Measurements from ENCODE around the gene LSP1. TPM values are rescaled to one million over a fixed set of nuclear protein-coding genes. Genes with fewer than 3 reads are reported as not detected.

The LSP1 gene
- total and polyA plus RNA-seq, 10 donors: 136 to 422 (median 335) TPM

- Histone ChIP-seq H3K4me1 (peaks cover 0 to 15% (median 1%) of the 10 kb centered on the region in 6 donors), H3K36me3 (no peaks in the 10 kb centered on the region), H3K9me3 (no peaks in the 10 kb centered on the region), H3K4me3 (peak overlapping the region in 3 of 8 donors; percentile 12 to 43 (median 15)), H3K27me3 (replicated peaks in 1 of 7) (peaks cover 0 to 5% (median 0%) of the 10 kb centered on the region in 7 donors), H3K27ac (no peak overlapping the region)
- intact Hi-C loops (cut with DNase I; ENCODE audit: low total_unique reads): no loop called here
- 35 to 57% (median 41%) methylated on average over 12 of the region's 12 CpGs for WGBS, 5 donors
- no peak for TF ChIP-seq POLR2A (IDR thresholded peaks at IDR 0.05)
- TF ChIP-seq POLR2AphosphoS5 (IDR thresholded peaks at IDR 0.05): no peak
- TF ChIP-seq, protein P1, sequence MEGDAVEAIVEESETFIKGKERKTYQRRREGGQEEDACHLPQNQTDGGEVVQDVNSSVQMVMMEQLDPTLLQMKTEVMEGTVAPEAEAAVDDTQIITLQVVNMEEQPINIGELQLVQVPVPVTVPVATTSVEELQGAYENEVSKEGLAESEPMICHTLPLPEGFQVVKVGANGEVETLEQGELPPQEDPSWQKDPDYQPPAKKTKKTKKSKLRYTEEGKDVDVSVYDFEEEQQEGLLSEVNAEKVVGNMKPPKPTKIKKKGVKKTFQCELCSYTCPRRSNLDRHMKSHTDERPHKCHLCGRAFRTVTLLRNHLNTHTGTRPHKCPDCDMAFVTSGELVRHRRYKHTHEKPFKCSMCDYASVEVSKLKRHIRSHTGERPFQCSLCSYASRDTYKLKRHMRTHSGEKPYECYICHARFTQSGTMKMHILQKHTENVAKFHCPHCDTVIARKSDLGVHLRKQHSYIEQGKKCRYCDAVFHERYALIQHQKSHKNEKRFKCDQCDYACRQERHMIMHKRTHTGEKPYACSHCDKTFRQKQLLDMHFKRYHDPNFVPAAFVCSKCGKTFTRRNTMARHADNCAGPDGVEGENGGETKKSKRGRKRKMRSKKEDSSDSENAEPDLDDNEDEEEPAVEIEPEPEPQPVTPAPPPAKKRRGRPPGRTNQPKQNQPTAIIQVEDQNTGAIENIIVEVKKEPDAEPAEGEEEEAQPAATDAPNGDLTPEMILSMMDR (IDR thresholded peaks at IDR 0.05 in 8 of 11, conservative IDR thresholded peaks at IDR 0.05 in 3 of 11): no peak
- no peak for DNase-seq
These were observed 44.0 kb downstream of the LSP1 start for GRCh38 chr11:1896923-1897322.

DNA sequence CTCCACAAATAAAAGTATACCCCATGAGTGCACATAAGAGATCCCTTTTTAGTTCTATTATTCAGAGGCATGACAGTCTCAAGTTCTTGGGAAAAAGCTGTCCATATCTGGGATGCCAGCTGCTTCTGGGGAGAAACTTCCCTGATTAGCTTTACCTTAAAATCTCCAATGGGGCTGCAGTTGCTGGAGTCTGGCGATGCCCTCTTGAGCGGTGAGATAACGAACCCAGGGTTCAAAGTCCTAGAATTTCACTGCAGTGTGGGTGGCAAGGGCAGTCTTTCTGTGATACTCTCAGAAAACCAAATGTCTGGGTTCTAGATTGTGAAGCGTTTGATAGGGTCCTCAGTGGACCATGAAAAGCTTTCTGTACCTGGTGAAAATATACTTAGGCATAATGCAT, 46.2 kb downstream of the LSP1 start:
- intact Hi-C loops (cut with DNase I; ENCODE audit: low total_unique reads): no loop called here
- WGBS, 5 donors: 90 to 96% (median 94%) methylated on average over 4 of the region's 4 CpGs

GRCh38 chr11:1899686-1900085, 46.8 kb downstream of the LSP1 start:
- TF ChIP-seq POLR2AphosphoS5 (IDR thresholded peaks at IDR 0.05): no peak
- TF ChIP-seq POLR2A (IDR thresholded peaks at IDR 0.05): no peak
- TF ChIP-seq, protein P1 (IDR thresholded peaks at IDR 0.05 in 8 of 11, conservative IDR thresholded peaks at IDR 0.05 in 3 of 11): no peak
- no peak for DNase-seq

More for the DNA sequence above, 46.2 kb downstream of the LSP1 start:
- TF ChIP-seq, protein P1 (IDR thresholded peaks at IDR 0.05 in 8 of 11, conservative IDR thresholded peaks at IDR 0.05 in 3 of 11): no peak
- TF ChIP-seq POLR2AphosphoS5 (IDR thresholded peaks at IDR 0.05) (no peak), POLR2A (IDR thresholded peaks at IDR 0.05) (no peak)
- peaks cover 0 to 15% (median 0%) of the 10 kb centered on the region in 6 donors for H3K4me1 ChIP-seq
- no peaks in the 10 kb centered on the region for H3K36me3 ChIP-seq
- no peak overlapping the region for H3K27ac ChIP-seq
- no peak overlapping the region for H3K4me3 ChIP-seq
- peaks cover 0 to 5% (median 0%) of the 10 kb centered on the region in 7 donors for H3K27me3 ChIP-seq (replicated peaks in 1 of 7)
- no peaks in the 10 kb centered on the region for H3K9me3 ChIP-seq
- DNase-seq: no peak

GRCh38 chr11:1906181-1906580, 53.3 kb downstream of the LSP1 start:
- Histone ChIP-seq H3K36me3 (no peaks in the 10 kb centered on the region), H3K27me3 (replicated peaks in 1 of 7) (no peaks in the 10 kb centered on the region), H3K4me3 (no peak overlapping the region), H3K9me3 (no peaks in the 10 kb centered on the region), H3K4me1 (peaks cover 0 to 16% (median 0%) of the 10 kb centered on the region in 6 donors), H3K27ac (no peak overlapping the region)
- intact Hi-C loops (cut with DNase I; ENCODE audit: low total_unique reads): no loop called here
- TF ChIP-seq POLR2A (IDR thresholded peaks at IDR 0.05) (no peak), POLR2AphosphoS5 (IDR thresholded peaks at IDR 0.05) (no peak)
- TF ChIP-seq, protein P1 (IDR thresholded peaks at IDR 0.05 in 8 of 11, conservative IDR thresholded peaks at IDR 0.05 in 3 of 11): no peak
- no peak for DNase-seq
- 20 to 28% (median 21%) methylated on average over 5 of the region's 5 CpGs for WGBS, 5 donors

More at GRCh38 chr11:1899686-1900085, 46.8 kb downstream of the LSP1 start:
- H3K9me3 ChIP-seq: no peaks in the 10 kb centered on the region
- H3K27me3 ChIP-seq (replicated peaks in 1 of 7): peaks cover 0 to 5% (median 0%) of the 10 kb centered on the region in 7 donors
- no peaks in the 10 kb centered on the region for H3K36me3 ChIP-seq
- 75 to 87% (median 81%) methylated on average over 5 of the region's 5 CpGs for WGBS, 5 donors
- peaks cover 0 to 15% (median 0%) of the 10 kb centered on the region in 6 donors for H3K4me1 ChIP-seq
- no peak overlapping the region for H3K27ac ChIP-seq
- no peak overlapping the region for H3K4me3 ChIP-seq
- intact Hi-C loops (cut with DNase I; ENCODE audit: low total_unique reads): no loop called here
